ENCODE measurements around the gene BABAM2. TPM values are rescaled to one million over a fixed set of nuclear protein-coding genes. Genes with fewer than 3 reads are reported as not detected.

BABAM2 gene
- total RNA-seq, 4 donors from 2014 or later = 35.5 to 44.9 (median 39.9) TPM

DNA sequence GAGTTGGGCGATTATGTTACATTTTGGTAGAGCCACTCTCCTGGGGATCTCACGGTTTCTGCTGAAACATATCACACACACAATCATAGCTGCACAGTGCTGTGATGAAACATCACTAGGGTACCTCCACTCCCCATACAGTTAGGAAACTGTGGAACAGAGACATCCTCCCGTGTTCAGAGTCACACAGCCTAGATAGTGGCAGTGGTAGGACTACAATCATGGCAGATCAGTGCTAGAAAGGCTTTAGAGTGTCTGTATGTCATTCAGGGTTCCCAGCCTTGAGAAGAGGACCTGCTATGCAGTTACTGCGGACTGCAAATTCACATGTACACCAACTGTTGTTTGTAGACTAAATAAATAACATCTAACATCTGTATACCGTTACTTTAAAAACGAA lies 291.8 kb downstream of the BABAM2 start:
- Histone ChIP-seq H3K36me3 (no peaks in the 10 kb centered on the region), H3K9me3 (no peaks in the 10 kb centered on the region), H3K4me3 (no peak overlapping the region), H3K27me3 (no peaks in the 10 kb centered on the region), H3K27ac (replicated peaks in 1 of 4) (no peak overlapping the region), H3K4me1 (no peaks in the 10 kb centered on the region)
- WGBS = 90% methylated on average over 6 of the region's 6 CpGs
- intact Hi-C loops (cut with DNase I) = no loop called here
- no peak for TF ChIP-seq EP300 (IDR thresholded peaks at IDR 0.05)
- TF ChIP-seq, protein P1, sequence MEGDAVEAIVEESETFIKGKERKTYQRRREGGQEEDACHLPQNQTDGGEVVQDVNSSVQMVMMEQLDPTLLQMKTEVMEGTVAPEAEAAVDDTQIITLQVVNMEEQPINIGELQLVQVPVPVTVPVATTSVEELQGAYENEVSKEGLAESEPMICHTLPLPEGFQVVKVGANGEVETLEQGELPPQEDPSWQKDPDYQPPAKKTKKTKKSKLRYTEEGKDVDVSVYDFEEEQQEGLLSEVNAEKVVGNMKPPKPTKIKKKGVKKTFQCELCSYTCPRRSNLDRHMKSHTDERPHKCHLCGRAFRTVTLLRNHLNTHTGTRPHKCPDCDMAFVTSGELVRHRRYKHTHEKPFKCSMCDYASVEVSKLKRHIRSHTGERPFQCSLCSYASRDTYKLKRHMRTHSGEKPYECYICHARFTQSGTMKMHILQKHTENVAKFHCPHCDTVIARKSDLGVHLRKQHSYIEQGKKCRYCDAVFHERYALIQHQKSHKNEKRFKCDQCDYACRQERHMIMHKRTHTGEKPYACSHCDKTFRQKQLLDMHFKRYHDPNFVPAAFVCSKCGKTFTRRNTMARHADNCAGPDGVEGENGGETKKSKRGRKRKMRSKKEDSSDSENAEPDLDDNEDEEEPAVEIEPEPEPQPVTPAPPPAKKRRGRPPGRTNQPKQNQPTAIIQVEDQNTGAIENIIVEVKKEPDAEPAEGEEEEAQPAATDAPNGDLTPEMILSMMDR (IDR thresholded peaks at IDR 0.05) = no peak
- no peak for TF ChIP-seq POLR2A (IDR thresholded peaks at IDR 0.05; ENCODE audit: low read depth)
- no peak for TF ChIP-seq POLR2AphosphoS5 (IDR thresholded peaks at IDR 0.05)
- peak; percentile 79 for DNase-seq (ENCODE audit: extremely low spot score)

DNA sequence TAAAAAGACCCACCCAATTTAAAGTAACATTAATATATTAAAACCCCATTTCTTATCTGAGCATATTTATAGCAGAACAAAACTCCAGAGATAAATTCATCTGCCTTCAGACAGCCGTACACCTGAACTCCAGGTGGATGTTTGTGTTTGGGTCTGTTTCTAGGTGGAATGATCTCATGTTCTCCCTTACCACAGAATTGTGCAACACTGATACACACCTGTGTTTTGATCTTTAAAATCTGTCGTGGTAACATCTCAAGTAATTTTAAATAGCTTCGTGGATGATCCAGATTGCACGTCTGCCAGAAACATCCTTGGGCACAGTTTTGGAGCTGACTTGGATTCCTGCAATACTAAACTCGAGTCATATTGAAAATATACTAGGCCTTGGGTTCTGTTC lies 294.6 kb downstream of the BABAM2 start:
- Histone ChIP-seq H3K36me3 (no peaks in the 10 kb centered on the region), H3K27me3 (no peaks in the 10 kb centered on the region), H3K27ac (replicated peaks in 1 of 4) (no peak overlapping the region), H3K4me1 (no peaks in the 10 kb centered on the region), H3K4me3 (no peak overlapping the region), H3K9me3 (no peaks in the 10 kb centered on the region)
- intact Hi-C loops (cut with DNase I) = no loop called here
- no peak for TF ChIP-seq EP300 (IDR thresholded peaks at IDR 0.05)
- TF ChIP-seq, protein P1 (IDR thresholded peaks at IDR 0.05) = no peak
- no peak for TF ChIP-seq POLR2A (IDR thresholded peaks at IDR 0.05; ENCODE audit: low read depth)
- TF ChIP-seq POLR2AphosphoS5 (IDR thresholded peaks at IDR 0.05) = no peak
- WGBS = 80% methylated on average over 5 of the region's 5 CpGs
- no peak for DNase-seq (ENCODE audit: extremely low spot score)

DNA sequence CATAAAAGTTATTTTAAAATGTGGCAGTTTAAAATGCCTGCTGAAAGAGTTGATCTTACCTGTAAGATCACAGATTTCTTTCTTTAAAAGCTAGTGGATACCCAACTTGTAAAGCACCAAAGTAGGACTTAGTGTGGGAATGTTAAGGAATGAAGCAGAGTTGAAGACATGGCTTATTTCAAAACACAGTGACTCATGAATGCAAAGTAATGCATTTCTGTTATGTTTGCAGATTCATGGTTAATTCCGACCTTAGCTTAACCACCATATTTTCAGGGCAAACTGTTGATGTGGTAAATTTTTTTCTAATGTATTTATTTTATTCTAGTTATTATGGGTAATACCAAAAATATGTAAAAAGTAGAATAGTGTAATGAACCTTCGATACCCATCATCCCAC lies 295.4 kb downstream of the BABAM2 start:
- WGBS = 93% methylated on average over 2 of the region's 2 CpGs
- H3K36me3 ChIP-seq = no peaks in the 10 kb centered on the region

DNA sequence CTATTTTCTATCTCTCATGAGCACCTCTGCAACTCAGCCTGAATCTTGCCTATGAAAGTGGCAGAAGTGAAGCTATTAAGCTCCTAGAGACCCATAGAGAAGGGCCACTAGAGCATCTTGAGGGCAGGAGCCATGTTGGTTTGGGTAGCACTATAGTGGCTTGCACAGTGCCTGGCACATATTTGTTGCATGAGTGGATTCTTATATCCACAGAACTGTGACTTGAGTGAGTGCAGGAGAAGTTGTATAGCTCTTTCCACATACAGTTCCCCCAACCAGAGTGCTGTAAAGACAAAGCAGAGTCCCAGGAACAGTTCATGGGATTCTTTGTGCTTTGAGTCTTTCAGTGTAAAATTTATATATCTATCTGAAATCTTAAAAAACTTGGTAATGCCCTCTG lies 296.7 kb downstream of the BABAM2 start:
- Histone ChIP-seq H3K27ac (replicated peaks in 1 of 4) (no peak overlapping the region), H3K36me3 (no peaks in the 10 kb centered on the region), H3K27me3 (no peaks in the 10 kb centered on the region), H3K4me3 (no peak overlapping the region), H3K4me1 (no peaks in the 10 kb centered on the region), H3K9me3 (no peaks in the 10 kb centered on the region)
- TF ChIP-seq, protein P1 (IDR thresholded peaks at IDR 0.05) = no peak
- no peak for TF ChIP-seq POLR2AphosphoS5 (IDR thresholded peaks at IDR 0.05)
- TF ChIP-seq EP300 (IDR thresholded peaks at IDR 0.05) = no peak
- no peak for TF ChIP-seq POLR2A (IDR thresholded peaks at IDR 0.05; ENCODE audit: low read depth)
- intact Hi-C loops (cut with DNase I) = no loop called here
- no peak for DNase-seq (ENCODE audit: extremely low spot score)

More for the DNA sequence above, 295.4 kb downstream of the BABAM2 start:
- Histone ChIP-seq H3K4me3 (no peak overlapping the region), H3K27ac (replicated peaks in 1 of 4) (no peak overlapping the region), H3K4me1 (no peaks in the 10 kb centered on the region), H3K9me3 (no peaks in the 10 kb centered on the region), H3K27me3 (no peaks in the 10 kb centered on the region)
- DNase-seq (ENCODE audit: extremely low spot score) = no peak
- intact Hi-C loops (cut with DNase I) = no loop called here
- TF ChIP-seq POLR2A (IDR thresholded peaks at IDR 0.05; ENCODE audit: low read depth) (no peak), EP300 (IDR thresholded peaks at IDR 0.05) (no peak), POLR2AphosphoS5 (IDR thresholded peaks at IDR 0.05) (no peak)
- TF ChIP-seq, protein P1 (IDR thresholded peaks at IDR 0.05) = no peak

DNA sequence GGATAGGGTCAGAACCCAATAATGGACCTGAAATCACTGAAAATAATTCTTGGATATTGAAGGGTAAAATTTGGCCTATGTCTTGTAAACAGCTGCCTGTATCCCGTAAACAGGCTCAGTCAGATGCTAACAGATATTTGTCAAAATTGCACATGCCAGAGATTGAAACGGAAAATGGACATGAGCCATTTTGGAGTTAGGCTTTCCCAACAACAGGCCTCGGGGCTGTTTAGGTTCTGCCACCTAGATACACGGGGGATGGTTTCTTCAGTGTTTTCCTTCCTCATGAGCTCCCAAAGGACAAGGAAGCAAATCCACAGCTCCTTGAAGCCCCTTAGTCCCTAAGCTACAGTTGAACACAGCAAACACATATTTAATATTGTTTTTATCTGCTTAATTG lies 297.9 kb downstream of the BABAM2 start:
- WGBS = 86% methylated on average over 4 of the region's 4 CpGs
- Histone ChIP-seq H3K27me3 (no peaks in the 10 kb centered on the region), H3K36me3 (no peaks in the 10 kb centered on the region), H3K4me1 (no peaks in the 10 kb centered on the region), H3K4me3 (no peak overlapping the region), H3K27ac (replicated peaks in 1 of 4) (no peak overlapping the region), H3K9me3 (no peaks in the 10 kb centered on the region)
- TF ChIP-seq, protein P1 (IDR thresholded peaks at IDR 0.05) = no peak
- TF ChIP-seq POLR2AphosphoS5 (IDR thresholded peaks at IDR 0.05) (no peak), EP300 (IDR thresholded peaks at IDR 0.05) (no peak), POLR2A (IDR thresholded peaks at IDR 0.05; ENCODE audit: low read depth) (no peak)
- intact Hi-C loops (cut with DNase I) = no loop called here
- no peak for DNase-seq (ENCODE audit: extremely low spot score)

All from esophagus muscularis mucosa (tissue), 4 donors.